Body of pancreas (tissue), 4 donors: ENCODE measurements around the gene OTUB1. TPM values are rescaled to one million over a fixed set of nuclear protein-coding genes. Genes with fewer than 3 reads are reported as not detected.
A peak's percentile ranks its signal among the peaks of the same experiment; 100 is the strongest.

Experiments used
- ATAC-seq: fragments of 150-250 bp; one replicate; pipeline ENCODE4 v1.9.1; 2016
- DNase-seq, 4 donors: peaks; one replicate each; pipeline ENCODE4 v3.0.0-alpha.2; 2019
- H3K27ac ChIP-seq, 4 donors: fragments of 200-600 bp; sonication (generic); 1 replicate in 3 of 4; 2 replicates in 1 of 4; pipeline versions ENCODE4 v1.5.1 to v1.6.1; 2016 to 2019; ENCODE audit warnings: mild to moderate bottlenecking in 1 of 4, mixed read lengths in 1 of 4, moderate library complexity in 1 of 4
- H3K27me3 ChIP-seq, 2 donors: fragments of 200-600 bp; sonication (generic); one replicate each; pipeline ENCODE4 v1.6.0; 2016; ENCODE audit warnings: mild to moderate bottlenecking in 1 of 2
- H3K36me3 ChIP-seq, 2 donors: fragments of 200-600 bp; sonication (generic); replicated peaks in 1 of 2; 2 replicates each; pipeline ENCODE4 v1.5.1; 2016; ENCODE audit warnings: low read depth in 2 of 2; ENCODE audit not compliant: insufficient read depth in 1 of 2
- H3K4me1 ChIP-seq: fragments of 200-600 bp; sonication (generic); one replicate; pipeline ENCODE4 v1.6.0; 2016
- H3K4me3 ChIP-seq, 2 donors: fragments of 200-600 bp; sonication (generic); 1 replicate in 1 of 2; 2 replicates in 1 of 2; pipeline ENCODE4 v1.5.1; 2016 to 2019
- H3K9me3 ChIP-seq, 3 donors: fragments of 200-600 bp; sonication (generic); 1 replicate in 2 of 3; 2 replicates in 1 of 3; pipeline ENCODE4 v1.5.1; 2016
- POLR2A ChIP-seq, 3 donors: fragments of 450-650 bp; IDR thresholded peaks; one replicate each; pipeline ENCODE4 v1.6.1; 2016; ENCODE audit warnings: antibody characterized with exemption in 3 of 3, mild to moderate bottlenecking in 2 of 3
- WGBS, 2 donors: methylation state at CpG; one replicate each; pipeline ENCODE4 v1.1.5; 2017; 5-methylcytosine and 5-hydroxymethylcytosine counted together
- intact Hi-C: fragments of 100-400 bp; cut with DNase I; formaldehyde crosslinking; loops from one replicate; pipeline ENCODE4 v1.15.1; 2023
- total RNA-seq, 2 donors: library from RNA; depleted of rRNA; stranded (reverse); fragments of >200 nt; gene quantifications; one replicate each; pipeline ENCODE4 v1.1.0, GENCODE V29; 2016
- TF ChIP-seq, protein P1 (sequence below), 7 experiments: fragments of 450-650 bp in 4 of 7; fragments of 200-600 bp in 3 of 7; sonication (generic) in 3 of 7; IDR thresholded peaks; one replicate each; pipeline ENCODE4 v1.5.1; 2016 to 2019; ENCODE audit warnings: antibody characterized with exemption in 7 of 7

OTUB1 gene
- total RNA-seq, 2 donors from 2014 or later, result 20.8 to 36.3 TPM

GRCh38 chr11:63986932-63987513 is 785 bp downstream of the OTUB1 start:
- ATAC-seq, result no peak
- no peak for DNase-seq

DNA sequence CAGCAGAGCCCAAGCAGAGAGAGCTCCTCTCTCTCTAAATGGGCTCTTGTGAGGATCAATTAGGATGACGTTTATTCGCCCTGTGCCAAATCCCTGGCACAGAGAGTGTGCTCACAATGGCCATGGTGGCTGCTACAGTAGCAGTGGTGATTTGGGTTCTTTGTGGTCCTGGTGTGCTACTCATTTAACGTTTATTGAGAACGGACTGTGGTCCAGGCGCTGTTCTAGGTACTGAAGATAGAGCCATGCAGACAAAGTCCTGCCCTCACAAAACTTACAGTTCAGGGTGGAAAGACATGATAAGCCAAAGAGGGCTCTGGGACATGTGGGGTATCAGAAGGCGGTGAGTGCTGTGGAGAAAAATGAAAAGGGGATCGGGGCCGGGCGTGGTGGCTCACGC is 5.3 kb downstream of the OTUB1 start:
- no peak for DNase-seq
- TF ChIP-seq, protein P1, sequence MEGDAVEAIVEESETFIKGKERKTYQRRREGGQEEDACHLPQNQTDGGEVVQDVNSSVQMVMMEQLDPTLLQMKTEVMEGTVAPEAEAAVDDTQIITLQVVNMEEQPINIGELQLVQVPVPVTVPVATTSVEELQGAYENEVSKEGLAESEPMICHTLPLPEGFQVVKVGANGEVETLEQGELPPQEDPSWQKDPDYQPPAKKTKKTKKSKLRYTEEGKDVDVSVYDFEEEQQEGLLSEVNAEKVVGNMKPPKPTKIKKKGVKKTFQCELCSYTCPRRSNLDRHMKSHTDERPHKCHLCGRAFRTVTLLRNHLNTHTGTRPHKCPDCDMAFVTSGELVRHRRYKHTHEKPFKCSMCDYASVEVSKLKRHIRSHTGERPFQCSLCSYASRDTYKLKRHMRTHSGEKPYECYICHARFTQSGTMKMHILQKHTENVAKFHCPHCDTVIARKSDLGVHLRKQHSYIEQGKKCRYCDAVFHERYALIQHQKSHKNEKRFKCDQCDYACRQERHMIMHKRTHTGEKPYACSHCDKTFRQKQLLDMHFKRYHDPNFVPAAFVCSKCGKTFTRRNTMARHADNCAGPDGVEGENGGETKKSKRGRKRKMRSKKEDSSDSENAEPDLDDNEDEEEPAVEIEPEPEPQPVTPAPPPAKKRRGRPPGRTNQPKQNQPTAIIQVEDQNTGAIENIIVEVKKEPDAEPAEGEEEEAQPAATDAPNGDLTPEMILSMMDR (IDR thresholded peaks at IDR 0.05), result no peak
- no peak for TF ChIP-seq POLR2A (IDR thresholded peaks at IDR 0.05)
- H3K9me3 ChIP-seq, result no peaks in the 10 kb centered on the region
- WGBS, 2 donors, result 84 to 97% methylated on average over 6 to 10 of the region's 10 CpGs
- no peaks in the 10 kb centered on the region for H3K27me3 ChIP-seq
- no peak overlapping the region for H3K4me3 ChIP-seq
- ATAC-seq, result no peak
- intact Hi-C loops, result no loop called here
- H3K27ac ChIP-seq, result no peak overlapping the region
- H3K36me3 ChIP-seq, result peaks cover 0 to 5% of the 10 kb centered on the region in 2 donors
- H3K4me1 ChIP-seq, result peaks cover 10% of the 10 kb centered on the region

More at GRCh38 chr11:63986932-63987513, 785 bp downstream of the OTUB1 start:
- peak overlapping the region in 3 of 4 donors; percentile 58 to 82 (median 81) for H3K27ac ChIP-seq
- TF ChIP-seq, protein P1 (IDR thresholded peaks at IDR 0.05), result no peak
- no peaks in the 10 kb centered on the region for H3K9me3 ChIP-seq
- peaks cover 0 to 3% of the 10 kb centered on the region in 2 donors for H3K36me3 ChIP-seq
- intact Hi-C loops, result no loop called here
- peak overlapping the region; percentile 84 to 96 for H3K4me3 ChIP-seq
- peaks cover 16% of the 10 kb centered on the region for H3K4me1 ChIP-seq
- WGBS, 2 donors, result 28 to 41% methylated on average over 18 to 25 of the region's 25 CpGs
- H3K27me3 ChIP-seq, result no peaks in the 10 kb centered on the region

- Histone ChIP-seq H3K4me3 (no peak overlapping the region), H3K36me3 (peaks cover 8 to 13% of the 10 kb centered on the region in 2 donors), H3K27ac (no peak overlapping the region), H3K4me1 (no peaks in the 10 kb centered on the region), H3K9me3 (no peaks in the 10 kb centered on the region), H3K27me3 (no peaks in the 10 kb centered on the region)
- DNase-seq (no peak), ATAC-seq (no peak)
- intact Hi-C loops, result no loop called here
- TF ChIP-seq, protein P1 (IDR thresholded peaks at IDR 0.05), result no peak
- TF ChIP-seq POLR2A (IDR thresholded peaks at IDR 0.05), result no peak
- 78 to 92% methylated on average over 5 of the region's 5 CpGs for WGBS, 2 donors
These were observed 6.9 kb downstream of the OTUB1 start for GRCh38 chr11:63993100-63993499.

DNA sequence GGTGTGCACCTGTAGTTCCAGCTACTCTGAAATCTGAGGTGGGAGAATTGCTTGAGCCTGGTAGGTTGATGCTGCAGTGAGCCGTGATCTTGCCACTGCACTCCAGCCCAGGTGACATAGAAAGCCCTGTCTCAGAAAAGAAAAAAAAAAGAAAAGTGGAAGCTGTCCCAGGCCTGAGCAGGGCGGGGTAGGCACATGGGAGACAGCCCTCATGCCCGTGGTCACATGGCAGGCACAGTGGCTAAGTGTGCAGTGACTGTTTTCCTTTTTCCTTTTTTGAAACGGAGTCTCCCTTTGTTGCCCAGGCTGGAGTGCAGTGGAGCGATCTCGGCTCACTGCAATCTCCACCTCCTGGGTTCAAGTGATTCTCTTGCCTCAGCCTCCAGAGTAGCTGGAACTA is 7.8 kb downstream of the OTUB1 start:
- intact Hi-C loops, result no loop called here
- no peak overlapping the region for H3K27ac ChIP-seq
- no peak overlapping the region for H3K4me3 ChIP-seq
- DNase-seq, result no peak
- no peak for TF ChIP-seq POLR2A (IDR thresholded peaks at IDR 0.05)
- TF ChIP-seq, protein P1 (IDR thresholded peaks at IDR 0.05), result no peak
- no peaks in the 10 kb centered on the region for H3K27me3 ChIP-seq
- no peaks in the 10 kb centered on the region for H3K4me1 ChIP-seq
- ATAC-seq, result no peak
- WGBS, 2 donors, result 80 to 84% methylated on average over 6 of the region's 6 CpGs
- H3K9me3 ChIP-seq, result no peaks in the 10 kb centered on the region
- peaks cover 8 to 13% of the 10 kb centered on the region in 2 donors for H3K36me3 ChIP-seq

GRCh38 chr11:63996512-63996911 is 10.3 kb downstream of the OTUB1 start:
- DNase-seq (no peak), ATAC-seq (no peak)
- WGBS, 2 donors, result 83 to 86% methylated on average over 10 to 18 of the region's 18 CpGs
- no peak for TF ChIP-seq POLR2A (IDR thresholded peaks at IDR 0.05)
- no peak overlapping the region for H3K27ac ChIP-seq
- H3K4me1 ChIP-seq, result peaks cover 20% of the 10 kb centered on the region
- no peaks in the 10 kb centered on the region for H3K27me3 ChIP-seq
- intact Hi-C loops, result no loop called here
- H3K4me3 ChIP-seq, result no peak overlapping the region
- H3K9me3 ChIP-seq, result no peaks in the 10 kb centered on the region
- H3K36me3 ChIP-seq, result peaks cover 8 to 10% of the 10 kb centered on the region in 2 donors
